ENCODE results near the gene GRIP1. TPM values are rescaled to one million over a fixed set of nuclear protein-coding genes. Genes with fewer than 3 reads are reported as not detected.

The GRIP1 gene
- total and polyA plus RNA-seq, 2 experiments from 2014 or later: 5.1 to 13.7 TPM

DNA sequence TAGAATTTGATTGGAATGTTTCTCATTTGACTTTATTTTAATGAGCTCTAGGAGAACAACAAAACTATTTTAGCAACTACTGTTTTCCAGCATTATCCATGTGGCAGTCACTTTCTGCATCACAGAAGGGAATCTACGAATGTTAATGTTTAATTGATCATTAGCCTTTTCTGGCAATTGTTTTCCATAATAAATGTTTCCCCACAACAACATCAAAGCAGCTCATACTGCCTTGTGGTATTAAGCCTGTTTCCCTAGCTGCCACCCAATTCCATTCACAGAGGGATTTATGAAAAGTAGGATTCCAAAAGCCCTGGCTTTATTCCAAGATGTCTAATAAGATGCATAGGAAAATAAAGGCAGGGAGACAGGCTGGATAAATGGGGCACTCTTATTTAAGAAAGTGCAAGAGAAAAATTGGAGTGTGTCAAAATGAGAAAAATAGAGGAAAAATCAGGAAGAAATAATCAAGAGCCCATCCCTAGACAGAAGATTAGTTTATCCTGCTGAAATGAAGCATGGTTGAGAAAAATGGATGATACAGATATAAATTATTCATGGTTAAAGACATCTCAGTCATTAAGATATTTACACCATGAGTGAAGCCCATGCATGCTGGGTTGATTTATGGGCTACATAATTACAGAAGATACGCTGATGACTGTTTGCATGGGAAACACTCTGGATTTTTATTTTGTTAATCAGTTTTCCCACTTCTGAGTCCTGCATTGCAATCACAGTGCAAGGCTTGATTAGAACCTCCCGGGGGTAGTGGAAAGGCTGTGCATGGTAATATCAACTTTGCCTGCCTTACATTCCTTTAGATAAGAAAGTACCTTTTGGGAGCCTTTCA lies 196.3 kb downstream of the GRIP1 start (continued):
- TF ChIP-seq NANOG (IDR thresholded peaks at IDR 0.05; ENCODE audit: borderline replicate concordance) (no peak), STAT1 (IDR thresholded peaks at IDR 0.05; ENCODE audit: unreplicated experiment) (no peak), CREB1 (CRISPR knock-in tag; IDR thresholded peaks at IDR 0.05; ENCODE audit: low read depth) (no peak), EZH2phosphoT487 (IDR thresholded peaks at IDR 0.05; ENCODE audit: unreplicated experiment) (no peak), POLR2AphosphoS5 (IDR thresholded peaks at IDR 0.05; ENCODE audit: low read depth) (no peak), JUNB (IDR thresholded peaks at IDR 0.05; ENCODE audit: unreplicated experiment) (no peak), ZNF331 (CRISPR knock-in tag; IDR thresholded peaks at IDR 0.05; ENCODE audit: low read depth) (no peak), EZH2 (IDR thresholded peaks at IDR 0.05; ENCODE audit: low read depth, unreplicated experiment) (no peak), ZNF114 (CRISPR knock-in tag; IDR thresholded peaks at IDR 0.05) (no peak)
- TF ChIP-seq, protein P1, sequence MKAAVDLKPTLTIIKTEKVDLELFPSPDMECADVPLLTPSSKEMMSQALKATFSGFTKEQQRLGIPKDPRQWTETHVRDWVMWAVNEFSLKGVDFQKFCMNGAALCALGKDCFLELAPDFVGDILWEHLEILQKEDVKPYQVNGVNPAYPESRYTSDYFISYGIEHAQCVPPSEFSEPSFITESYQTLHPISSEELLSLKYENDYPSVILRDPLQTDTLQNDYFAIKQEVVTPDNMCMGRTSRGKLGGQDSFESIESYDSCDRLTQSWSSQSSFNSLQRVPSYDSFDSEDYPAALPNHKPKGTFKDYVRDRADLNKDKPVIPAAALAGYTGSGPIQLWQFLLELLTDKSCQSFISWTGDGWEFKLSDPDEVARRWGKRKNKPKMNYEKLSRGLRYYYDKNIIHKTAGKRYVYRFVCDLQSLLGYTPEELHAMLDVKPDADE (IDR thresholded peaks at IDR 0.05): no peak
- TF ChIP-seq, protein P2, sequence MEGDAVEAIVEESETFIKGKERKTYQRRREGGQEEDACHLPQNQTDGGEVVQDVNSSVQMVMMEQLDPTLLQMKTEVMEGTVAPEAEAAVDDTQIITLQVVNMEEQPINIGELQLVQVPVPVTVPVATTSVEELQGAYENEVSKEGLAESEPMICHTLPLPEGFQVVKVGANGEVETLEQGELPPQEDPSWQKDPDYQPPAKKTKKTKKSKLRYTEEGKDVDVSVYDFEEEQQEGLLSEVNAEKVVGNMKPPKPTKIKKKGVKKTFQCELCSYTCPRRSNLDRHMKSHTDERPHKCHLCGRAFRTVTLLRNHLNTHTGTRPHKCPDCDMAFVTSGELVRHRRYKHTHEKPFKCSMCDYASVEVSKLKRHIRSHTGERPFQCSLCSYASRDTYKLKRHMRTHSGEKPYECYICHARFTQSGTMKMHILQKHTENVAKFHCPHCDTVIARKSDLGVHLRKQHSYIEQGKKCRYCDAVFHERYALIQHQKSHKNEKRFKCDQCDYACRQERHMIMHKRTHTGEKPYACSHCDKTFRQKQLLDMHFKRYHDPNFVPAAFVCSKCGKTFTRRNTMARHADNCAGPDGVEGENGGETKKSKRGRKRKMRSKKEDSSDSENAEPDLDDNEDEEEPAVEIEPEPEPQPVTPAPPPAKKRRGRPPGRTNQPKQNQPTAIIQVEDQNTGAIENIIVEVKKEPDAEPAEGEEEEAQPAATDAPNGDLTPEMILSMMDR (conservative IDR thresholded peaks at IDR 0.05; ENCODE audit: low read depth in 2 of 2): no peak
- TF ChIP-seq, protein P3, sequence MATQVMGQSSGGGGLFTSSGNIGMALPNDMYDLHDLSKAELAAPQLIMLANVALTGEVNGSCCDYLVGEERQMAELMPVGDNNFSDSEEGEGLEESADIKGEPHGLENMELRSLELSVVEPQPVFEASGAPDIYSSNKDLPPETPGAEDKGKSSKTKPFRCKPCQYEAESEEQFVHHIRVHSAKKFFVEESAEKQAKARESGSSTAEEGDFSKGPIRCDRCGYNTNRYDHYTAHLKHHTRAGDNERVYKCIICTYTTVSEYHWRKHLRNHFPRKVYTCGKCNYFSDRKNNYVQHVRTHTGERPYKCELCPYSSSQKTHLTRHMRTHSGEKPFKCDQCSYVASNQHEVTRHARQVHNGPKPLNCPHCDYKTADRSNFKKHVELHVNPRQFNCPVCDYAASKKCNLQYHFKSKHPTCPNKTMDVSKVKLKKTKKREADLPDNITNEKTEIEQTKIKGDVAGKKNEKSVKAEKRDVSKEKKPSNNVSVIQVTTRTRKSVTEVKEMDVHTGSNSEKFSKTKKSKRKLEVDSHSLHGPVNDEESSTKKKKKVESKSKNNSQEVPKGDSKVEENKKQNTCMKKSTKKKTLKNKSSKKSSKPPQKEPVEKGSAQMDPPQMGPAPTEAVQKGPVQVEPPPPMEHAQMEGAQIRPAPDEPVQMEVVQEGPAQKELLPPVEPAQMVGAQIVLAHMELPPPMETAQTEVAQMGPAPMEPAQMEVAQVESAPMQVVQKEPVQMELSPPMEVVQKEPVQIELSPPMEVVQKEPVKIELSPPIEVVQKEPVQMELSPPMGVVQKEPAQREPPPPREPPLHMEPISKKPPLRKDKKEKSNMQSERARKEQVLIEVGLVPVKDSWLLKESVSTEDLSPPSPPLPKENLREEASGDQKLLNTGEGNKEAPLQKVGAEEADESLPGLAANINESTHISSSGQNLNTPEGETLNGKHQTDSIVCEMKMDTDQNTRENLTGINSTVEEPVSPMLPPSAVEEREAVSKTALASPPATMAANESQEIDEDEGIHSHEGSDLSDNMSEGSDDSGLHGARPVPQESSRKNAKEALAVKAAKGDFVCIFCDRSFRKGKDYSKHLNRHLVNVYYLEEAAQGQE (IDR thresholded peaks at IDR 0.05; ENCODE audit: unreplicated experiment): no peak
